Measurements from ENCODE around the gene MRPL51.
"Not testable (repeated sequence)": the region's sequence is repeated elsewhere in the genome, so short reads cannot be mapped to it uniquely, and the experiment has no call there.

The MRPL51 gene

GRCh38 chr12:6492838-6493496 is at the start of gene MRPL51:
TSS of gene MRPL51 (minus strand) at chr12:6493262. CDS start at chr12:6493136, 126 bp downstream.
- H3K36me3 Mint-ChIP-seq = peaks cover 11% of the 10 kb centered on the region
- peak within 1 kb of the TSS; percentile 98 for H3K27ac Mint-ChIP-seq
- no peaks in the 10 kb centered on the region for H3K27me3 Mint-ChIP-seq
- H3K9me3 Mint-ChIP-seq = no peaks in the 10 kb centered on the region
- DNase-seq (ENCODE audit: low spot score in 2 of 2) (peak; percentile 82 to 96), ATAC-seq (ENCODE audit: low read depth) (peak; percentile 79)
- peaks cover 14% of the 10 kb centered on the region for H3K4me1 Mint-ChIP-seq
- H3K4me3 Mint-ChIP-seq = peak within 1 kb of the TSS; percentile 97

DNA sequence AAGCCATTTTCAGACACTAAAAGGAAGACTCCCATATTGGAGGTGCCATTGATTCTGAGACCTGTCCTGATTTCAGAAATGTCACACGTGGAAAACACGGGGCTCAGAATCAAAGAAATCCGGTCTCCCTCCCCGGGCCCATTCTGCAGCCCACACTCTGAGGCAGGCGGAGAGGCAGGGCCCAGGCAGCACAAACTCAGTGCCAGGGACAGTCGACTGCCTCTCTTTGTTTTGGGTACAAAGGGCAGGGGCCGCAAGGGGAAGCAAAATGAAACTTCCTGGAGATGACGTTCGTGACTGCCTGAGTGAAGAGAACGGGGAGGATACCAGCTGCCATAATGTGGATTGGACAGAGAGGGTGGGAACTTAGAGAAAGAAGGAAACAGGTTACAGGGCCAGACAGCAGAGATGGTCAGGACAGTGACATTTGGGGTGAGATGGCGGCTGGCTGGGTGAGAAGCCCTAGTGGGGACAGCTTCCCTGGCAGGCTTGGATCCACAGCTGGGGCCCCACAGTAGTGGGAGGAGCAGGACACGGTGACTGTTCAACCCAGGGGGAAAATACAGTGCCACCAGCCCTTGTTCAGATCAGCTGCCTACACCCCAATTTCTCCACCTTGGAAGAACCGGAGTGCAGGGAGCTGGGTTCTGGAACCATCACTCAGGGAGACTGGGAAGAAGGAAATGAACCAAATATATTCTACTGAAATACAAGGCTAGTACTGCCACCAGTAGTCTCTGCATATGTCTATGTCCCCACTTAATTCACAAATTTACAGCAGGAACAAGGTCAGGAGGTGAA is 49.3 kb upstream of the MRPL51 start:
- peaks cover 15% of the 10 kb centered on the region for H3K4me1 Mint-ChIP-seq
- H3K36me3 Mint-ChIP-seq = peaks cover 16% of the 10 kb centered on the region
- ATAC-seq (ENCODE audit: low read depth) = no peak
- no peak for DNase-seq (ENCODE audit: low spot score in 2 of 2)
- no peak overlapping the region for H3K27ac Mint-ChIP-seq
- H3K4me3 Mint-ChIP-seq = no peak overlapping the region
- H3K27me3 Mint-ChIP-seq = no peaks in the 10 kb centered on the region
- no peaks in the 10 kb centered on the region for H3K9me3 Mint-ChIP-seq

- H3K4me1 Mint-ChIP-seq = peaks cover 15% of the 10 kb centered on the region
- DNase-seq (ENCODE audit: low spot score in 2 of 2) = no peak
- H3K27ac Mint-ChIP-seq = no peak overlapping the region
- peaks cover 17% of the 10 kb centered on the region for H3K36me3 Mint-ChIP-seq
- H3K9me3 Mint-ChIP-seq = no peaks in the 10 kb centered on the region
- H3K4me3 Mint-ChIP-seq = no peak overlapping the region
- ATAC-seq (ENCODE audit: low read depth) = no peak
- H3K27me3 Mint-ChIP-seq = no peaks in the 10 kb centered on the region
These were observed 48.5 kb upstream of the MRPL51 start for GRCh38 chr12:6541371-6542165.

DNA sequence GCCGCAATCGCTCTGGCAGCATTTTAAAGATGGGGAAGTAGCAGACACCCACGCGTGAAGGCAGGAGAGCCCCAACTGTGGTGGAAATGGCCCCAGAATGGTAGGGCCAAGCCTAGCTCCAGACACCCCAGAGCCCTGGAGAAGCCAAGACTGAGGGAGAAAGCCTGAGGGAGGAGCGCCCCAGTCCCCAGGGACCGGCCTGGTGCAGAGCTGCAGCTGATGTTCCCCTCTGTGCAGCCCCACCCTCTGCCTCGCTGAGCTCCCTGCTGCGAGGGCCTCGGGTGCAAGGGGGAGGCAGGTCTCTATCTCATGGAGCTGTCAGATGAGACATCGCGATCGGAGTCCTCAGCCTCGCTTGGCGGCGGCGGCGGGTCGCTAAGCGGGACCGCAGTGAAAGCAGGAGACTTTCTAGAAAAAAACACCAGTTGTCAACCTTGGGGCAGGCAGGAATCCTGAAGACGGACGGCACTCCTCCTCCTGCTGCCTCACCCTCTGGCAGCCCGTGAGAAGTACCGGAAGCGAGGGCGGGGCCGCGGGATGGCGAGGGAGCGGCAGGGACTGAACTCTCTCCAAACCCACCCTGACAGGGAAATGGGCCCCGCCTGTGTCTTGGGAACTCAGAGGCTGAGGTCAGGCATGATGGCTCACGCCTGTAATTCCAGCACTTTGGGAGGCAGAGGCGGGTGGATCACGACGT is 47.3 kb upstream of the MRPL51 start:
- Mint-ChIP-seq H3K4me1 (peaks cover 22% of the 10 kb centered on the region), H3K27me3 (no peaks in the 10 kb centered on the region), H3K9me3 (no peaks in the 10 kb centered on the region), H3K36me3 (peaks cover 13% of the 10 kb centered on the region), H3K4me3 (peak overlapping the region; percentile 82), H3K27ac (peak overlapping the region; percentile 75)
- DNase-seq (ENCODE audit: low spot score in 2 of 2) = peak in 1 of 2 donors; percentile 33
- peak; percentile 55 for ATAC-seq (ENCODE audit: low read depth)

DNA sequence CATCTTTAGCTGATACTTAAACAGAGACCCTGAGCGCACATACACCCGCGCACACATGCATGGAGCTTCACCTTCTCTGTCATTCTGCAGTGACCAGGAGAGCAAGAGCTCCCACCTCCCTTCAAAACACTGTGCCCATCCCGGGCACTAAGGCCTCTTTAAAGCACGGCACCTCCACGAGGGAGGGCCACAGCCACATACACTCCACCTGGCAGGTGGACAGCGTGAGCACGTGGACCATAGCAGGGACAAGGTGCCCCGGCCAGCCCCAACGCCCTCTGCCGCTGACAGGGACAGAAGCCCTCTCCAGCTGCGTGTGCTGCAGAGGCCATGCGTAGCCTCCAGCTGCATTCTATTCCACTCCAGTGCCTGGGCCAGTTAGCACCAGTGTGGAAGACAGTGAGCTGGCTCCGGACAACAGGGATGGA is 46.7 kb upstream of the MRPL51 start:
- peaks cover 13% of the 10 kb centered on the region for H3K36me3 Mint-ChIP-seq
- no peaks in the 10 kb centered on the region for H3K9me3 Mint-ChIP-seq
- peak overlapping the region; percentile 82 for H3K4me3 Mint-ChIP-seq
- peaks cover 23% of the 10 kb centered on the region for H3K4me1 Mint-ChIP-seq
- ATAC-seq (ENCODE audit: low read depth) (no peak), DNase-seq (ENCODE audit: low spot score in 2 of 2) (no peak)
- no peaks in the 10 kb centered on the region for H3K27me3 Mint-ChIP-seq
- peak overlapping the region; percentile 75 for H3K27ac Mint-ChIP-seq

DNA sequence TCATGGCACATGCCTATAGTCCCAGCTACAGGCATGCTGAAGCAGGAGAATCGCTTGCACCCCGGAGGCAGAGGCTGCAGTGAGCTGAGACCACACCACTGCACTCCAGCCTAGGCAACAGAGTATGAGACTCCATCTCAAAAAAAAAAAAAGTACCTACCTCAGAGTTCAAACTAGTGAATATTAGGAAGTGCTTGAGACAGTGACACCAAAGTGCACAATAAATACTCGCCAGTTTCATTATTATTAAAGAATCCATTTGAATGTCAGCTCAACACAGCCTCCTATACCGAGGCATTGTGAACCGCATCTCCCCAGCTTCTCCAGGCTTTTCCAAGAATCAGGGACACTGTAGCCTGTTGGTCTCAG is 46.2 kb upstream of the MRPL51 start:
- DNase-seq (ENCODE audit: low spot score in 2 of 2) (no peak), ATAC-seq (ENCODE audit: low read depth) (no peak)
- Mint-ChIP-seq H3K4me1 (peaks cover 23% of the 10 kb centered on the region), H3K4me3 (no peak overlapping the region), H3K36me3 (peaks cover 9% of the 10 kb centered on the region), H3K27me3 (no peaks in the 10 kb centered on the region), H3K27ac (peak overlapping the region; percentile 87), H3K9me3 (no peaks in the 10 kb centered on the region)

DNA sequence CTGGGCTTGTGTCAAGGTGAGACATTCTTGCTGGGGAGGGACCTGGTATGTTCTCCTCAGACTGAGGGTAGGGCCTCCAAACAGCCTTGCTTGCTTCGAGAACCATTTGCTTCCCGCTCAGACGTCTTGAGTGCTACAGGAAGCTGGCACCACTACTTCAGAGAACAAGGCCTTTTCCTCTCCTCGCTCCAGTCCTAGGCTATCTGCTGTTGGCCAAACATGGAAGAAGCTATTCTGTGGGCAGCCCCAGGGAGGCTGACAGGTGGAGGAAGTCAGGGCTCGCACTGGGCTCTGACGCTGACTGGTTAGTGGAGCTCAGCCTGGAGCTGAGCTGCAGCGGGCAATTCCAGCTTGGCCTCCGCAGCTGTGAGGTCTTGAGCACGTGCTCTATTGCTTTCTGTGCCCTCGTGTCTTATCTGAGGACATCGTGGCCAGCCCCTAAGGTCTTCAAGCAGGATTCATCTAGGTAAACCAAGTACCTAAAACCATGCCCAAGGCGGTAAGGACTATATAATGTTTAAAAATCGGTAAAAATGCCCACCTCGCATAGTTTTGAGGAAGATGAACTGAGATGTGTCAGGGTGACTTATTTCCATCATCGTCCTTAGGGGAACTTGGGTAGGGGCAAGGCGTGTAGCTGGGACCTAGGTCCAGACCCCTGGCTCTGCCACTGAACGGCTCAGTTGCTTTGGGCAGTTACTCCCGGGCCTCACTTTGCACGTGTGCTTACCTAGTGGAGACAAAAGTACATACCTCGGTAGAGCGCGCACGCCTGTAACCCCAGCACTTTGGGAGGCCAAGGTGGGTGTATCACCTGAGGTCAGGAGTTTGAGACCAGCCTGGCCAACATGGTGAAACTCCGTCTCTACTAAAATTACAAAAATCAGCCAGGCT is 45.6 kb upstream of the MRPL51 start:
- Mint-ChIP-seq H3K36me3 (peaks cover 9% of the 10 kb centered on the region), H3K27me3 (no peaks in the 10 kb centered on the region), H3K4me1 (peaks cover 26% of the 10 kb centered on the region), H3K4me3 (no peak overlapping the region), H3K27ac (peak overlapping the region; percentile 87), H3K9me3 (no peaks in the 10 kb centered on the region)
- ATAC-seq (ENCODE audit: low read depth) (no peak), DNase-seq (ENCODE audit: low spot score in 2 of 2) (no peak)

DNA sequence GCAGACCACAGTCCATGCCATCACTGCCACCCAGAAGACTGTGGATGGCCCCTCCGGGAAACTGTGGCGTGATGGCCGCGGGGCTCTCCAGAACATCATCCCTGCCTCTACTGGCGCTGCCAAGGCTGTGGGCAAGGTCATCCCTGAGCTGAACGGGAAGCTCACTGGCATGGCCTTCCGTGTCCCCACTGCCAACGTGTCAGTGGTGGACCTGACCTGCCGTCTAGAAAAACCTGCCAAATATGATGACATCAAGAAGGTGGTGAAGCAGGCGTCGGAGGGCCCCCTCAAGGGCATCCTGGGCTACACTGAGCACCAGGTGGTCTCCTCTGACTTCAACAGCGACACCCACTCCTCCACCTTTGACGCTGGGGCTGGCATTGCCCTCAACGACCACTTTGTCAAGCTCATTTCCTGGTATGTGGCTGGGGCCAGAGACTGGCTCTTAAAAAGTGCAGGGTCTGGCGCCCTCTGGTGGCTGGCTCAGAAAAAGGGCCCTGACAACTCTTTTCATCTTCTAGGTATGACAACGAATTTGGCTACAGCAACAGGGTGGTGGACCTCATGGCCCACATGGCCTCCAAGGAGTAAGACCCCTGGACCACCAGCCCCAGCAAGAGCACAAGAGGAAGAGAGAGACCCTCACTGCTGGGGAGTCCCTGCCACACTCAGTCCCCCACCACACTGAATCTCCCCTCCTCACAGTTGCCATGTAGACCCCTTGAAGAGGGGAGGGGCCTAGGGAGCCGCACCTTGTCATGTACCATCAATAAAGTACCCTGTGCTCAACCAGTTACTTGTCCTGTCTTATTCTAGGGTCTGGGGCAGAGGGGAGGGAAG is 44.7 kb upstream of the MRPL51 start:
- ATAC-seq (ENCODE audit: low read depth) (peak; percentile 16), DNase-seq (ENCODE audit: low spot score in 2 of 2) (peak; percentile 82 to 84)
- not testable (repeated sequence) for H3K9me3 Mint-ChIP-seq, H3K27me3 Mint-ChIP-seq, H3K36me3 Mint-ChIP-seq
- Mint-ChIP-seq H3K27ac (peak overlapping the region; percentile 87), H3K4me3 (peak overlapping the region; percentile 32), H3K4me1 (peaks cover 31% of the 10 kb centered on the region)

DNA sequence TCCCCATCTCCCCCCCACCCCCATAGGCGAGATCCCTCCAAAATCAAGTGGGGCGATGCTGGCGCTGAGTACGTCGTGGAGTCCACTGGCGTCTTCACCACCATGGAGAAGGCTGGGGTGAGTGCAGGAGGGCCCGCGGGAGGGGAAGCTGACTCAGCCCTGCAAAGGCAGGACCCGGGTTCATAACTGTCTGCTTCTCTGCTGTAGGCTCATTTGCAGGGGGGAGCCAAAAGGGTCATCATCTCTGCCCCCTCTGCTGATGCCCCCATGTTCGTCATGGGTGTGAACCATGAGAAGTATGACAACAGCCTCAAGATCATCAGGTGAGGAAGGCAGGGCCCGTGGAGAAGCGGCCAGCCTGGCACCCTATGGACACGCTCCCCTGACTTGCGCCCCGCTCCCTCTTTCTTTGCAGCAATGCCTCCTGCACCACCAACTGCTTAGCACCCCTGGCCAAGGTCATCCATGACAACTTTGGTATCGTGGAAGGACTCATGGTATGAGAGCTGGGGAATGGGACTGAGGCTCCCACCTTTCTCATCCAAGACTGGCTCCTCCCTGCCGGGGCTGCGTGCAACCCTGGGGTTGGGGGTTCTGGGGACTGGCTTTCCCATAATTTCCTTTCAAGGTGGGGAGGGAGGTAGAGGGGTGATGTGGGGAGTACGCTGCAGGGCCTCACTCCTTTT is 44.0 kb upstream of the MRPL51 start:
- Mint-ChIP-seq H3K27me3 (no peaks in the 10 kb centered on the region), H3K9me3 (no peaks in the 10 kb centered on the region), H3K4me1 (peaks cover 39% of the 10 kb centered on the region), H3K4me3 (no peak overlapping the region), H3K27ac (peak overlapping the region; percentile 89), H3K36me3 (peaks cover 8% of the 10 kb centered on the region)
- DNase-seq (ENCODE audit: low spot score in 2 of 2) (peak in 1 of 2 donors; percentile 30), ATAC-seq (ENCODE audit: low read depth) (no peak)

GRCh38 chr12:6535960-6536847 is 43.1 kb upstream of the MRPL51 start:
- H3K27me3 Mint-ChIP-seq = no peaks in the 10 kb centered on the region
- H3K27ac Mint-ChIP-seq = peak overlapping the region; percentile 89
- DNase-seq (ENCODE audit: low spot score in 2 of 2) = no peak
- H3K4me1 Mint-ChIP-seq = peaks cover 39% of the 10 kb centered on the region
- no peaks in the 10 kb centered on the region for H3K9me3 Mint-ChIP-seq
- no peak for ATAC-seq (ENCODE audit: low read depth)
- peaks cover 8% of the 10 kb centered on the region for H3K36me3 Mint-ChIP-seq
- H3K4me3 Mint-ChIP-seq = peak overlapping the region; percentile 92

GRCh38 chr12:6535697-6535946 is 42.6 kb upstream of the MRPL51 start:
- Mint-ChIP-seq H3K9me3 (no peaks in the 10 kb centered on the region), H3K27me3 (no peaks in the 10 kb centered on the region), H3K27ac (peak overlapping the region; percentile 89), H3K4me1 (peaks cover 39% of the 10 kb centered on the region), H3K36me3 (peaks cover 10% of the 10 kb centered on the region), H3K4me3 (peak overlapping the region; percentile 92)
- ATAC-seq (ENCODE audit: low read depth) = no peak
- DNase-seq (ENCODE audit: low spot score in 2 of 2) = no peak

All from memory B cell (primary cell).